Glomerular visceral epithelial cell (primary cell): Measurements from ENCODE around the gene LRRC3.

Experiments used
- DNase-seq: peaks from one replicate; pipeline ENCODE4 v3.0.0-alpha.2; 2016; ENCODE audit errors: extremely low spot score

LRRC3 gene

DNA sequence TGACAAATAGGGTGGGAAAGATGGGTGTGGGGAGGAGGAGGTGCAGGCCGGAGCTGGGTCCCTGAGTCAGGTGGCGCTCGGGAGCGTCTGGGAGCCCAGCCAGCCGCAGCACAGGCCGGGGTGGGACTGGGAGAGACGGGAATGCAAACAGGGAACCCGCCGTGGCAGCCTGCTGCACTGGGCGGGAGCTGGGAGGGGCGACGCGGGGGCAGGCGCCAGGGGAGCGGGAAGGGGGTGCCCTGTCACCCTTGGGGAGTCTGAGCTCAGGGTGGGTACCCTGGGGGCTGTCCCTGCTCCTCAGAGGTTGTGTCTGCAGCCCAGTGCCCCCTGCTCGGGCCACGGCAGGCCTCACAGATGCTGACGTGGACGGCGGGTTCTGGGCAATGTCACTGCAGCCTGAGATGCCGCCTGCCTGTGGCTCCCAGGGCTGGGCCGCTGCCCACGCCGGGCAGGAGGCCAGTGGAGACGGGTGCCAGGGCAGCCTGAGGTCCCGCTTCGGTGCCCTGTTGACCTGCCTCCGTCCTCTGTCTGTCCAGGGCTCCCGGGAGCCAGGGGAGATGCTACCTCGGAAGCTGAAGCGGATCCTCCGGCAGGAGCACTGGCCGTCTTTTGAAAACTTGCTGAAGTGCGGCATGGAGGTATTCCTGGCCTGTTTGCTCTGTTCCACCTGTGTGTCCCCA is 16.6 kb upstream of the LRRC3 start:
- no peak for DNase-seq

DNA sequence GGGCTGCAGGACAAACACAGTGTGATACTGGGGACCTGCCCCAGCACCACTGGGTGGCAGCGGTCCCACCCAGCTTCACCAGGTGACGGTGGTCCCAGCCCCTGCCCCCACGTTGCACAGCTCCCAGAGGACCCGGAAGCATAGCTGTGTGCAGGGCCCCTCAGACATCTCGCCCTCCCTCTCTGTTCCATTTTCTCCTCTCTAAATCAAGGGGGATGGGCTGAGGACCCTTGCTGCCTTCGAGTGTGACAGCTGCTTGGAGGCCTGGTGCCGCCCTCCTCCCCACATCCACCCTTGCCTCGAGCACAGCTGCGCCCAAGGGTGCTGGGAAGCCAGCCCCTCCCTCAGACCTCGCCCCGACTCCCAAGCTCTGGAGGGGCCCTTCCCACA is 16.1 kb upstream of the LRRC3 start:
- no peak for DNase-seq

DNA sequence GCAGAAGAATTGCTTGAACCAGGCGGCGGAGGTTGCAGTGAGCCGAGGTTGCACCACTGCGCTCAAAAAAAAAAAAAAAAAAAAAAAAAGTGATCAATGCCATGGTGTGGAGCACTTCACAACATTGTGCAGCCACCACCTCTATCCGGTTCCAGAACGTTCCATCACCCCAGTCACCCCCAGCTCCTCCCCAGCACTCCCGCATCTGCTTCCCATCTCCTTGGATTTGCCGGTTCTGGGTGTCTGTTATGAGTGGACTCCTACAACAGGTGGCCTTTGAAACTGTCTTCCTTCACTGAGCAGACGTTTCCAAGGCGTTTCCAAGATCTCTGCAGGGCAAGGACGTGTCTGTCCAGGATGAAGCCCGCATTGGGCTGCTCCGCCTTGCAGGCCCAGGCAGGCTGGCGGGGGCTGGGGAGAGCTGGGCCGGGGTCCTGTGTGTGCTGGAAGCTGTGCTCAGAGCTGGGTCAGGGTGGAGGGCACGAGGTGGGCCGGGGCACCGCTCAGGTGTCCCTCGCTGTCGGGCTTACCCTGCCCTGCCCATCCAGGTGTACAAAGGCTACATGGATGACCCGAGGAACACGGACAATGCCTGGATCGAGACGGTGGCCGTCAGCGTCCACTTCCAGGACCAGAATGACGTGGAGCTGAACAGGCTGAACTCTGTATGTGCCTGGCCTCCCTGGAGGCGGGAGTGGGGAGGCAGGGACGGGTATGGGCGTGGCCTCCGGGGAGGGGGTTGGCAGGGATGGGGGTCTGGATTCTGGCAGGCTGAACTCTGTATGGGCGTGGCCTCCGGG is 14.9 kb upstream of the LRRC3 start:
- no peak for DNase-seq

DNA sequence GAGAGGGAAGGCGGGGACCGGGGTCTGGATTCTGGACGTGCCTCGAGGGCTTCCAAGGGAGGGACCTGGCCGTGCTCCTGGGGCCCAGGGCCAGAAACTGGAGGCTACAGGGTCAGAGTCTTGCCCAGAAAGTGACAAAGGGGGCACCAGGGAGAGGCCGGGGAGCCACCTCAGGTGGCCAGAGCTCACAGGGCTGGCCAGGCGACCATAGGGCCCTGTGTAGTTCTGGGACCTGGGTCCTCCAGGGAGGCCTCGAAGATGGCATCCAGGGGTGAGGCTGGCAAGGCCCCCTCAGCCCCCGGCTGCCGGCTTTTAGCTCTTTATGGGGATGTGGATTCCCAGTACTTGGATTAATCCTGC is 14.3 kb upstream of the LRRC3 start:
- no peak for DNase-seq

- DNase-seq: no peak
Observed at GRCh38 chr21:44441581-44442265, 13.6 kb upstream of the LRRC3 start.

DNA sequence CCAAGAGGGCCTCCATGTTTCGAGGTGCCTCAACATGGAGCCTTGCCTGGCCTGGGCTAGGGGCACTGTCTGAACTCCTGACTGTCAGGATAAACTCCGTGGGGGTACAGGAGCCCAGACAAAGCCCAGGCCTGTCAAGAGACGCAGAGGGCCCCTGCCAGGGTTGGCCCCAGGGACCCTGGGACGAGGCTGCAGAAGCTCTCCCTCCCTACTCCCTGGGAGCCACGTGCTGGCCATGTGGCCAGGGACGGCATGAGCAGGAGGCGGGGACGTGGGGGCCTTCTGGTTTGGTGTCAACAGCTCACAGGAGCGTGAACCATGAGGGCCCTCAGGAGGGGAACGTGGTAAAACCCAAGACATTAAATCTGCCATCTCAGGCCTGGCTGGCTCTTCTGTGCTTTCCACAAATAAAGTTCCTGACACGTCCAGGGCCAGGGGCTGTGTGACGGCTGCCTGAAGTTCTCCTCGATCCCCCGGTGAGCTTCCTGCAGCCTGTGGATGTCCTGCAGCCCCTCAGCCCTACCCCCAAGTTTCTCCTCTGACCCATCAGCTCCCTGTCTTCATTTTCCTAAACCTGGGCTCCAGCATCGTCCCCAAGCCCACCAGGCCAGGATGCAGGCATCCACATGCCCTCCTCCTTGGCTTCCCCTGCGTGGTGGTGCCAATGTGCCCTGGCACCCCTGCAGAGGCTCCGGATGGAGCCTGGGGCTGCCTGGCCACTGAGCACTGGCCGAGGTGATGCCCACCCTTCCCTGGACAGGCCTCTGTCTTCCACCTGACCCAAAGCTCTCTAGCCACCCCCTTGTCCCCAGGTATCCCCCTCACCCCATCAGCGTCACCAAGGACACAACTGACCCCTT is 12.8 kb upstream of the LRRC3 start:
- no peak for DNase-seq

- DNase-seq: no peak
Observed at GRCh38 chr21:44443291-44443890, 11.9 kb upstream of the LRRC3 start.

DNA sequence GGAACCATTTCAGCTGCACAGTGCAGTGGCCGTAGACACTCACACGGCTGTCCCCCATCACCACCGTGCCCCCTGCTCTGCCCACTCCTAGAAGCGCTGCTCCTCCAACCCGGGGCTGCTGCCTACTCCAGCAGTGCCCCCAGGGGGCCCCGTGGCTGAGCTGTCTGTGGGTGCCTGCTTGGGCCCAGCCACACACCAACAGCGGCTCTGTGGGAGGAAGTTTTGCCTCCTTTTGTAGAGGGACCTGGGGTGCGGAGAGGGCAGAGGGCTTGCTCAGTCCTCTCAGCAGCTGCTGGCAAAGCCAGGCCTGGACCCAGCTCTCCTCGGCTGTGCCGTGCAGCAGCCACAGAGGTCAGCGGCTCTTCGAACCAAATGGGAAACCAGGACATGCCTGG is 11.4 kb upstream of the LRRC3 start:
- DNase-seq: no peak

DNA sequence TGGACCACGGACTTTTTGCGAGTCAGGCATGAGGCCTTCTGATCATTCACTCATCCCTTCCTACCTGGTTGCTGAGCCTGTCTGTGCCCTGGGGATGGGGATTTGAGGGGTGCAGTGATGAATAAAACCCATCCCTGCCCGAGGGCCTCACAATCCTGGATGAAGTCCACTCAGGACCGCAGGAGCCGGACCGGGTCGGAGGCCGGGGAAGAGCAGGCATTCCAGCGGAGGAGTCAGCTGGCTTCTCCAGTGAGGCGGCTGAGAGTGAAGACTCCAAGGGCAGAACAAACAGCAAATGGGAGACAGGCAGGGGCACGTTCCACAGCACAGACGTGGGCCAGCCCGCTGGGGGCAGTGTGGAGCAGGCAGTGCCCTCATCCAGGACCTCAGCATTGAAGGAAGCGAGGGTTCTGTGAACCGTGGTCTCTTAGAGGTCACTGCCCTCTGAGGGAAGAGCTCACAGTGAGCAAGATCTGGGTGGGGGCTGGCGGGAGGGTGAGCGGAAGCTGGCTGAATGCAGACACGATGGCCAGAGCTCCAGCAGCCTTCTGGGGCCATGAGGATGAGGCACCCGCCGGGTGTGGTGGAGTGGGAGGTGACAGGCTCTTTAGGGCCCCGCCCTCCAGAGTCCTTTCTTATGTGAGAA is 10.9 kb upstream of the LRRC3 start:
- no peak for DNase-seq

DNA sequence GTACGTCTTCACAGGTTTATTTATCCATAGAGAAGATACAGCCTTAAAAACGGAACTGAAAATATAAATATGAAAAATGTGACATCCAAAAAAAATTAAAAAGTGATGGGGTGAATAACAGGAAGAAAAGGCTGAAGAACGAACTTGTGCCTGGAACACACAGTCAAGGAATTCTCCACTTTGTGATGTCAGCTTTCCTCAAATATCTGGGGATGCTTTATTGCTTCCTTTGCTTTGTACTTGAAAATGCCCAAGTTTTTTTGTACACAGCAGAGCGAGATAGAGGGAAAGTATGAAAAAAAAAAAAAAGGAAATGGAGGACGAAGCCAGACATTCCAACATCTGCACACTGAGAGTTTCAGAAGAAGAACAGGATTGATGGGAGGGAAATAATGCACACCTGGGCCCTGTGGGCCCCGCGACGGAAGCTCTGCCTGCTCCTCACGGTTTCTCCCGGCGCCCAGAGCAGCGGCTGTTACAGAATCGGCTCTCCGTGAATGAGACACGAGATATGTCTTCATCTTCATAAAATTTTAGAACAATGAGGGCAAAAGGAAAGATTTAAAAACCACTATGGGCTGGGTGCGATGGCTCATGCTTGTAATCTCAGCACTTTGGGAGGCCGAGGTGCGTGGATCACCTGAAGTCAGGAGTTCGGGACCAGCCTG is 10.0 kb upstream of the LRRC3 start:
- DNase-seq: no peak

DNA sequence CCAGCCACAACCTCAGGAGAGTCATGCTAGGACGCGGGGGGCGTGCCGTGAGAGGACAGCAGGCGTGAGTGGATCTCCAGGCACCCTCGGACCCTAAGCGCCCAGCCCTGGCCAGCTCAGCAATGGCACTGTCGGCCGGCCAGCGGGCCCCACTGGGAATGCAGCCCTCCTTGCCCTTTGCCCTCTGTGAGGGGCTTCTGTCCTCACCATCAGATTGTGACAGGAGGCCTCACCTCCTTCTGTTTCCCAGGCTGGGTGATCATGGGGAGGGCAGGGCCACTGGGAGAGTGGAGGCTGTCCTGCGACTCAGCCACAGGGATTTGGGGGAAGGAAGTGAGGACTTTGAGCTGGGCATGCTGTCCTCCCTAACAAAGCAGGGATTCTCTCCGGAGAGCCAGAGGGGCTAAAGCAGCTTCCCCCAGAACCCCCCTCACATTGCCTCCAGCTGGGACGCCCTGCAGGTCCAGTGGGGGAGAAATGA is 6.6 kb upstream of the LRRC3 start:
- DNase-seq: no peak

- no peak for DNase-seq
Observed at GRCh38 chr21:44449473-44450363, 5.6 kb upstream of the LRRC3 start.

- no peak for DNase-seq
Observed at GRCh38 chr21:44450402-44450801, 4.9 kb upstream of the LRRC3 start.

GRCh38 chr21:44450999-44451398 is 4.3 kb upstream of the LRRC3 start:
- DNase-seq: no peak

DNA sequence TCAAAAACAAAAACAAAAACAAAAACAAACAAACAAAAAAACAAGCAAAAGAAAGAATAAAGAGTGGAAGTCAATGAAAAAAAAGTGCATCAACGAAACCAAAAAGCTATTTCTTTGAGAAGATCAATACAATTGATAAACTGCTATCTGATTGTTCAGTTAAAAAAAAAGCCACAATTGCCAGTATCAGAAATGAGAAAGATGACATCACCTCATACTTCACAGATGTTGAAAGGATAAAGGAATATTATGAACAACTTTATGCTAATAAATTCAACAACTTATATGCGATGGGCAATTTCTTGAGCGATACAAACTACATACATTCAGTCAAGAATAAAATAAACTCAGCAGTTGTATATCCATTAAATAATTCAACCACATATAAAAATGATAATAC is 2.2 kb upstream of the LRRC3 start:
- no peak for DNase-seq

GRCh38 chr21:44454058-44454457 is 1.3 kb upstream of the LRRC3 start:
- no peak for DNase-seq

GRCh38 chr21:44455524-44456213 is 359 bp downstream of the LRRC3 start:
- peak; percentile 18 for DNase-seq

- no peak for DNase-seq
Observed at GRCh38 chr21:44456214-44456914, 1.1 kb downstream of the LRRC3 start.
